Esophagus squamous epithelium (tissue), 5 donors: Measurements from ENCODE around the gene MSMB. TPM values are rescaled to one million over a fixed set of nuclear protein-coding genes. Genes with fewer than 3 reads are reported as not detected.
"Not testable (repeated sequence)": the region's sequence is repeated elsewhere in the genome, so short reads cannot be mapped to it uniquely, and the experiment has no call there.

Experiments used
- DNase-seq: peaks from one replicate; lab custom pipeline; 2025; lab: John Stamatoyannopoulos, UW
- H3K27ac ChIP-seq, 4 donors: fragments of 200-600 bp; sonication (generic); one replicate each; pipeline ENCODE4 v1.5.1; 2016 to 2019; ENCODE audit warnings: mild to moderate bottlenecking in 1 of 4
- H3K27me3 ChIP-seq, 4 donors: fragments of 200-600 bp; sonication (generic); 1 replicate in 3 of 4; 2 replicates in 1 of 4; pipeline versions ENCODE4 v1.5.1 to v1.6.0; 2017 to 2021; ENCODE audit warnings: antibody characterized with exemption in 1 of 4
- H3K36me3 ChIP-seq, 3 donors: fragments of 200-600 bp; sonication (generic); one replicate each; pipeline ENCODE4 v1.5.1; 2016 to 2019
- H3K4me1 ChIP-seq, 3 donors: fragments of 200-600 bp; sonication (generic); one replicate each; pipeline ENCODE4 v1.5.1; 2017 to 2019
- H3K4me3 ChIP-seq, 4 donors: fragments of 200-600 bp; sonication (generic); 1 replicate in 3 of 4; 2 replicates in 1 of 4; pipeline ENCODE4 v1.5.1; 2016 to 2019; ENCODE audit warnings: mild to moderate bottlenecking in 2 of 4, moderate library complexity in 1 of 4
- H3K9me3 ChIP-seq, 3 donors: fragments of 200-600 bp; sonication (generic); one replicate each; pipeline ENCODE4 v1.5.1; 2016 to 2019
- WGBS, 2 donors: methylation state at CpG; one replicate each; pipeline ENCODE4 v1.1.5; 2018; 5-methylcytosine and 5-hydroxymethylcytosine counted together
- intact Hi-C: fragments of 100-400 bp; cut with DNase I; formaldehyde crosslinking; loops from one replicate; pipeline ENCODE4 v1.15.0; 2022
- small RNA-seq, 4 donors: library from RNA; depleted of rRNA; stranded (forward); fragments of <200 nt; gene quantifications; one replicate each; pipeline ENCODE3, GENCODE V24; 2016
- total RNA-seq, 4 donors: library from RNA; depleted of rRNA; stranded (reverse); fragments of >200 nt; gene quantifications; one replicate each; pipeline ENCODE4 v1.1.0, GENCODE V29; 2016
- TF ChIP-seq, protein P1 (sequence below), 6 experiments: fragments of 450-650 bp in 4 of 6; fragments of 200-600 bp in 2 of 6; sonication (generic) in 2 of 6; IDR thresholded peaks; one replicate each; pipeline ENCODE4 v1.5.1; 2016 to 2019; ENCODE audit warnings: antibody characterized with exemption in 6 of 6, mild to moderate bottlenecking in 4 of 6, moderate library complexity in 4 of 6
- donor health status: DM: yes; HTN: yes; CAD: no.

Gene MSMB
- total RNA-seq, 4 donors from 2014 or later: 8.4 TPM; not detected in 3

DNA sequence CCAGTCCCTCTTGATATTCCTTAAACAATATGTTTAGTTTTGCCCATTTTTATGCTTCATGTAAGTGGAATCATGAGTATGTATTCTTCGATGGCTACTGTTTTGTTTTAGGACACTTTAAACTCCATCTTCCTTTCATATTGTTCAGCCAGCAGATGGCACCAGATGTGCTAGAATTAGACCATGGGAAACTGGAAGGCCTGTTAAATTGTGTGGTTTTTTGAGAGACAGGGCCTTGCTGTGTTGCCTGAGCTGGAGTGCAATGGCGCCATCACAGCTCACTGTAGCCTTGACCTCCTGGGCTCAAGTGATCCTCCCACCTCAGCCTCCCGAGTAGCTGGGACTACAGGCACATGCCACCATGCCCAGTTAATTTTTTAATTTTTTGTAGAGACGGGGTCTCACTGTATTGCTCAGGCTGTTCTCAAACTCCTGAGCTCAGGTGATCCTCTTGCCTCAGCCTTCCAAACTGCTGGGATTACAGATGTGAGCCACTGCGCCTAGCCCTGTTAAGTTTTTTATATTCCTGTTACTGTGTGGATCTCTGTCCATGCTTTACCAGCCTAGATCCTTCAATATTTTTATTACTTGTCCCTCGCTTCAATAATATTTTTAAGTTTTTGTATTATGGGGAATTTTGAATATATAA, 62.4 kb downstream of the MSMB start:
- TF ChIP-seq, protein P1, sequence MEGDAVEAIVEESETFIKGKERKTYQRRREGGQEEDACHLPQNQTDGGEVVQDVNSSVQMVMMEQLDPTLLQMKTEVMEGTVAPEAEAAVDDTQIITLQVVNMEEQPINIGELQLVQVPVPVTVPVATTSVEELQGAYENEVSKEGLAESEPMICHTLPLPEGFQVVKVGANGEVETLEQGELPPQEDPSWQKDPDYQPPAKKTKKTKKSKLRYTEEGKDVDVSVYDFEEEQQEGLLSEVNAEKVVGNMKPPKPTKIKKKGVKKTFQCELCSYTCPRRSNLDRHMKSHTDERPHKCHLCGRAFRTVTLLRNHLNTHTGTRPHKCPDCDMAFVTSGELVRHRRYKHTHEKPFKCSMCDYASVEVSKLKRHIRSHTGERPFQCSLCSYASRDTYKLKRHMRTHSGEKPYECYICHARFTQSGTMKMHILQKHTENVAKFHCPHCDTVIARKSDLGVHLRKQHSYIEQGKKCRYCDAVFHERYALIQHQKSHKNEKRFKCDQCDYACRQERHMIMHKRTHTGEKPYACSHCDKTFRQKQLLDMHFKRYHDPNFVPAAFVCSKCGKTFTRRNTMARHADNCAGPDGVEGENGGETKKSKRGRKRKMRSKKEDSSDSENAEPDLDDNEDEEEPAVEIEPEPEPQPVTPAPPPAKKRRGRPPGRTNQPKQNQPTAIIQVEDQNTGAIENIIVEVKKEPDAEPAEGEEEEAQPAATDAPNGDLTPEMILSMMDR (IDR thresholded peaks at IDR 0.05): peak in 4 of 6 experiments; percentile 12 to 50 (median 31)
- WGBS, 2 donors: 65 to 75% methylated on average over 4 to 6 of the region's 6 CpGs
- intact Hi-C loops, H3K4me3 ChIP-seq, H3K27me3 ChIP-seq, H3K27ac ChIP-seq, DNase-seq, H3K9me3 ChIP-seq, H3K4me1 ChIP-seq: not testable (repeated sequence)
- peaks cover 0 to 64% (median 0%) of the 10 kb centered on the region in 3 donors for H3K36me3 ChIP-seq

Small RNA genes lying within 50 kb of the gene (small RNA-seq; reads per million reads assigned to genes)
- 0 reads per million in 4 donors for gene SNORA74C-1

Other genes with a start within 250 kb of the MSMB start
- gene AGAP4, start 198.8 kb downstream of the MSMB start, total RNA-seq: 10 to 100 TPM in 2 of 4 donors, 1 to 10 TPM in 2; 2.3 to 12.1 (median 8.4) TPM
- gene TIMM23, start 73.8 kb downstream of the MSMB start, total RNA-seq: 10 to 100 TPM; 43.1 to 80.5 (median 54.6) TPM
- gene NCOA4, start 15.6 kb downstream of the MSMB start, total RNA-seq: 100 to 1,000 TPM; 122 to 161 (median 141) TPM
- gene ANTXRL, start 240.7 kb upstream of the MSMB start, total RNA-seq: not detected